ENCODE data around the gene FN1.

GRCh38 chr2:215358312-215358845 is 77.5 kb downstream of the FN1 start:
- TF ChIP-seq CTCF (IDR thresholded peaks at IDR 0.05) = no peak
- TF ChIP-seq POLR2A (IDR thresholded peaks at IDR 0.05) = no peak
- TF ChIP-seq POLR2AphosphoS5 (IDR thresholded peaks at IDR 0.05) = no peak
